HG03469 (cell line): ENCODE data around the gene GKN2.
"Not testable (repeated sequence)": the region's sequence is repeated elsewhere in the genome, so short reads cannot be mapped to it uniquely, and the experiment has no call there.

ENCODE experiments used
- ATAC-seq: cut with Tn5 transposase; IDR thresholded peaks from one replicate; pipeline ENCODE4 v1.9.1; 2021; ENCODE audit warnings: mild to moderate bottlenecking, moderate library complexity, moderate number of reproducible peaks; ENCODE audit not compliant: unreplicated experiment

GKN2 gene

DNA sequence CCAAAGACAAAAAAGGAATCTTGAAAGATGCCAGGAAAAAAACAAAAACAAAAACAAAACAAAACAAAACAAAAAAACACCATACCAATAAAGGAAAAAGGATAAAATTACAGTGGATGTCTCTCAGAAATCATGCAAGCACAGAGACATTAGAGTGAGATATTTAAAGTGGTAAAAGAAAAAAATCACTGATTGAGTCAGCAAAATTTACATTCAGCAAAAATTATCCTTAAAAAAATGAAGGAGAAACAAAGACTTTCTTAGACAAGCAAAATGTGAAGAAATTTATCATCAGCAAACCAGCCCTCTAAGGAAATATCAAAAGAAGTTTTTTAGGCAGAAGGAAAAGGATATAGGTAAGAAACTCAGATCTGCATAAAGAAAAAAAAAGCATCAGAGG is 11.6 kb upstream of the GKN2 start:
- no peak for ATAC-seq

DNA sequence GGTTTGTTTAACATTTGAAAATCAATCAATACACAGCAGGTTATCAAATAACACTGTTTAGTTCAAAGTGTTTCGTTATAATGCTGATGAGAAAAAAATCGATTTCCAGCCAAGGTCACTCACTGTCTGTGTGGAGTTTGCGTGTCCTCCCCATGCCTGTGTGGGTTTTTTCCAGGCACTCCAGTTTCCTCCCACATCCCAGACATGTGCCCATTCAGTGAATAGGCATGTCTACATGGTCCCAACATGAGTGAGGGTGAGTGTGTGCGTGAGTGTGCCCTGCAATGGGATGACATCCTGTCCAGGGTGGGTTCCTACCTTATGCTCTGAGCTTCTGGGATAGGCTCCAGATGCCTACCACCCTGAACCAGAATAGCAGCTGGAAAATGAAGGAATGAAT is 8.7 kb upstream of the GKN2 start:
- no peak for ATAC-seq

DNA sequence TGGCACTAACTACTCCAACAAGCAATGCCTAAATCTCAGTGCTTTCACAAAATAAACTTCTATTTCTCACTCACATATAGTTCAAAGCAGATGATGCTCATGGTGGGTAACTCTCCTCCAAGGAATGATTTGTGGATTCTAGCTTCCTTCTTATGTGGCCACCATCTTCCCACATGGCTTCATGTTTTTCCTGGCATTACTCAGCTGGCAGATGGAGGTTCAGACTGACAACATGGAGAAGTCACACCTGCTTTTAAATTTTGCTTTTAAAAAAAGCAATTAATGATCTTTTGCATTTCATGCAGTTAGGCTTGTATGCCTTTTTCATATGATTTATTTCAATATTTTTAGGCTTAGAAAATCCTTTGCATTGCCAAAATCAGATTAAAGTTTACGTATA is 6.3 kb upstream of the GKN2 start:
- no peak for ATAC-seq

DNA sequence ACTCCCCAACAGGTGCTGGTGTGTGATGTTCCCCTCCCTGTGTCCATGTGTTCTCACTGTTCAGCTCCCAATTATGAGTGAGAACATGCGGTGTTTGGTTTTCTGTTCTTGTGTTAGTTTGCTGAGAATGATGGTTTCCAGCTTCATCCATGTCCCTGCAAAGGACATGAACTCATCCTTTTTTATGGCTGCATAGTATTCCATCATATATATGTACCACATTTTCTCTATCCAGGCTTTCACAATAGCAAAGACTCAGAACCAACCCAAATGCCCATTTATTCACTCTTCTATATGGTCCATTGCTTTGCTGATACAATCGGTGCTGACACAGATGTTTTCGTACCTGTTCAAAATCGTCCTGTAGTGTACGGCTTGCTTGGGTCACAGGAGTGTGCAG is 2.7 kb upstream of the GKN2 start:
- ATAC-seq, result not testable (repeated sequence)

DNA sequence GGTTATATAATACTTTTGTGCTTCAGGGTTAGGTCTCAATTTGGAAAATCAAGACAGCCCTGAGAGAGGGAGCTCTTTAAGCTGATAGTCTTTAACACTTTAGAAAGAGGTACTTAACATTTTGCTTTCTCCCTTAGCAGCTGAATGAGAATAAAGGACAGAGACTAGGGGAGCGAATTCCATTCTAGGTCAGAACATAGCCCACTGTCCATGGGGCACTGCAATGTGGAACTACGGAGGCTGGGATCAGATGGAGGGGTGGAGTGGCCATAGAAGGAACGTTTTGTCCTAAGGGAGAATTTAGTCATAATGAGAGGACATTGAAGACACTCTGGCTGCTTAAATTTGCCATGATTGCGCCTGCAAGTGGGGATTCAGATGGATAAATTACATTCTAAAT is 794 bp downstream of the GKN2 start:
- ATAC-seq, result no peak

DNA sequence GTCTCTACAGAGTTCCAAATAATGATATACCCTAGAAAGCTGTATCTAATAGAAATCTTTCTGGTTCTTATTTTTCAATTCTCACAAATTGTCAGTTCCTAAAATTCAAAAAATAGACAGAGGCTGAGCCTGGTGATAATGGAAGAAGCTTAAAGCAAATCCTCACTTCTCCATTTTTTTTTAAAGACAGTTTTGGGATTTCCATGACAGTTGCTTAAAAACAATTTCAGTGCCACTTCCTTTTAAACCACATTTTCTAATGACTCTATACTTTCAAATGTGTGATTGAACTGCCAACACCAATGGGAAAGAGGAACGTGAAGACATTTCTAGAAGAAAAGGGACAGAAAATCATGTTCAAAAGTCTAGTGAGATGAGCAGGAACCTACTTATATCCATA is 4.0 kb downstream of the GKN2 start:
- ATAC-seq, result no peak

DNA sequence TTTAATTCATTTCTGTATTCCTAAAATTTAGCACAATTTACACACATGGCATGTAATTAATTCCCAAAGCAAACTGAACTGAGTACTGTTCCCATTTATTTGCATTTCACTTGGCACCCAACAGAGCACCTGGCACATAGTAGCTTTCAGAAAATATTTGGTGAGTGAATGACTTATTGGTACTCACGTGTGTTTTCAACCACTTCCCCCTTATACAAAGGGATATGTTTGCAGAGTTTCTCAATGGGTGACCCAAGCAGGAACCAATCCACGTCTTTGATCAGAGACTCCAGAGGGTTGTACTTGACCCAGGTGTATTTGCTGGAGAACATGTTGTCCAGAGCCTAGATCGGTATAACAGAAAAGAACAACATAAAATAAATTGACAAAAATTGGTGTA is 6.6 kb downstream of the GKN2 start:
- no peak for ATAC-seq

DNA sequence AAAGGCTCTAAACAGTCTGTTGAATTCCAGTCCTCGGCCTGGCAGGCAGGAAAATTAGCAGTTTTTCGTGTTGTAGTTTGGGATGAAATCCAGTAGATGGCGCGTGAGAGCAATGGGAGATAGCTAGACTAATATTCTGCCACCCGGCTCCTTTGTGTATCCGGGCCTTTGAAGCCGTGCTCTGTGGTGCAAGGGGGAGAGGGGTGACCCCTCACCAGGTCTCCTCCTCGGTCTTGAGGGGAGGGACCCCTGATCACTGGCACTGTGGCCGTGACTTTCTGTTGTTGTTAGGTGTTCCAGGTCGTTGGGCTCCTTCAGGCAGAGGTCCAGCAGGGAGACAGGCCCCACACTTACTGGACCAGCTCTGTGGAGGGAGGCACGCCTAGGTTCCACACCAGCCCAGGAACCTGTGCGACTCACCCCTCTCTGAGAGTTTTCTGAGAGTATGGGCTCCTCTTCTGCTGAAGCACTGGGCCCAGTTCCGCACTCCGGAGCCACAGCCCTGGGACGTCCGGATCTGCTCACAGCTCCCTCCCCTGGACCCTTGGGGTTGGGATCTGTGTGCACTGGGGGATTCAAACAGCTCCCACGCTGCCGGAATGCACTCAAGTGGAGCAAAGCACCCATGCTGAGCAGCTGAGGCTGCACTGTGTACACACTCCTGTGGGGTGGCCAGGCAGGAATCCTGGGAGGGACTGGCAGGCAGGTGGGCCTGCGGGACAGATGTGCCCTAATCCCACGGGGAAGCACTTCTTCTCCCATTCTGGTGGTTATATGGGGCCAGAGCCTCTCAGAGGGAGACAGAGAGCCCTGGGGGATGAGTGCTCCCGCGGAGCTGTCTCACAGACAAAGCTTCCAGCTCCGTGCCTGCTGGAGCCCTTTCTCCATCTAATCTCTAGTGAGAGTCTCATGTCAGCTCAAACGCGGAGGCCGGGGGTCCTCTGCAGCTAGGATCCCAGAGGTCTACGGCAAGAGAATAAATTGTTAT is 8.8 kb downstream of the GKN2 start:
- no peak for ATAC-seq

DNA sequence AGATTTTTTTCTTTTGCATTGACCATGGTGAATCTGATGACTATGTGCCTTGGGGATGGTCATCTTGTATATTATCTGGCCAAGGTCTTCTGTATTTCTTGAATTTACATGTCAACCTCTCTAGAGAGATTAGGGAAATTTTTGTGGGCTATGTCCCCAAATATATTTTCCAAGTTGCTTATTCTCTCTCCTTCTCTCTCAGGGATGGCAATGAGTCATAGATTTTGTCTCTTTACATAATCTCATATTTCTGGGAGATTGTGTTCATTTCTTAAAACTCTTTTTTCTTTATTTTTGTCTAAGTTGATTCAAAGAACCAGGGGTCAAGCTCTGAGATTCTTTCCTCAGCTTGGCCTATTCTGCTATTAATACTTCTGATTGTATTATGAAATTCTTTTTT is 9.9 kb downstream of the GKN2 start:
- no peak for ATAC-seq

DNA sequence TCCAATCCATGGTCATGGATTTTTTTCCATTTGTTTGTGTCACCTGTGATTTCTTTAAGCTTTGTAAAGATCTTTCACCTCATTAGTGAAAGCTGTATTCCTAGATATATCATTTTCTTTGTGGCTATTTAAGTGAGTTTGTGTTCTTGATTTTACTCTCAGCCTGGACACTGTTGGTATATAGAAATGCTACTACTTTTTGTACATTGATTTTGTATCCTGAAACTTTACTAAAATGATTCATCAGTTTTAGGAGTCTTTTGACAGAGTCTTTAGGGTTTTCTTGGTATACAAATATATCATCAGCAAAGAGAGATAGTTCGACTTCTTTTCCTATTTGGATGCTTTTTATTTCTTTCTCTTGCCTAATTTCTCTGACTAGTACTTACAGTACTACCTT is 12.3 kb downstream of the GKN2 start:
- ATAC-seq, result no peak

DNA sequence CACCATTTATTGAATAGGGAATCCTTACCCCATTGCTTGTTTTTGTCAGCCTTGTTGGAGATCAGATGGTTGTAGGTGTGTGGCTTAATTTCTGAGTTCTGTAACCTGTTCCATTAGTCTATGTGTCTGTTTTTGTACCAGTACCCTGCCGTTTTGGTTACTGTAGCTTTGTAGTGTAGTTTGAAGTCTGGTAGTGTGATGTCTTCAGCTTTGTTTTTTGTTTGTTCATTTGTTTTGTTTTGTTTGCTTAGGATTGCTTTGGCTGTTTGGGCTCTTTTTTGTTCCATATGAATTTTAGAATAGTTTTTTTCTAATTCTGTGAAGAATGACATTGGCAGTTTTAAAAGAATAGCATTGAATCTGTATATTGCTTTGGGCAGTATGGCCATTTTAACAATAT is 12.7 kb downstream of the GKN2 start:
- no peak for ATAC-seq

DNA sequence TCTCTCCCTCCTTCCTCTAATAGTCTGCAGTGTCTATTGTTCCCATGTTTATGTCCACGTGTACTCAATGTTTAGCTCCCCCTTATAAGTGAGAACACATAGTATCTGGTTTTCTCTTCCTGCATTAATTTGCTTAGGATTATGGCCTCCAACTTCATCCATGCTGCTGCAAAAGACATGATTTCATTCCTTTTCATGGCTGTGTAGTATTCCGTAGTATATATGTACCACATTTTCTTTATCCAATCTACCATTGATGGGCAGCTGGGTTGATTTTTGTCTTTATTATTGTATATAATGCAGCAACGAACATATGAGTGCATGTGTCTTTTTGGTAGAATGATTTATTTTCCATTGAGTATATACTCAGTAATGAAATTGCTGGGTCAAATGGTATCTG is 13.8 kb downstream of the GKN2 start:
- ATAC-seq, result no peak

DNA sequence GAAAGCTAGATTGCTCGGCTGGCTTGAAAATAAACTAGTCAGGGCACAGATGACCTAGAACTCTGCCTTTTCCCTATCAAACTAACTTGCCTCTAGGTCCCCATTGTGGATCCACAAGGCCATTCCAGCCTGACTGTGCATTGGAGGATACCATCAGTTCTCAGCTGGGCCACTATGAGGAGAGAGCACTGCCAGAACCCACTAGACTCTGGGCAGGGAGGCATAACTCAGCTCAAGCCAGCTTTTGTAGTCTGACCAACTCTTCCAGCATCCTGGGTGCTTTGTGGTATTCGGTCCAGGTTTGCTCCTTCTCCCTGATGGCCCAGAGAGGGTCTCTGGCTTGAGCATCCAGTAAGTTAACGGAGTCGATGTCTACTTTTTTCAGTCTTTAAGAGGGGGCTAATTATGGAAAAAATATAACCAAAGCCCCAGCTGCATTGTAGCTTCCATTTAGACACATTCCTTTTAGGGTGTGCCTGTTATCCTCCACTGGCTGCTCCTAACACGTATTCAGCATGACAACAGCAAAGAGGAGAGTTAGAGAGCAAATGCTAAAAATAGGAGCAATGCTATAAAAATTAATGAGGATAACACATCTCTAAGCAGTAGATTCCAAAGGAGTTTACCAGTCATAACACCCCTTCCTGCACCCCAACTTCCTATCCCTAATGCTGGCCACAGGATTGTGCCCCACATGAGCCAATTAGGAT is 15.2 kb downstream of the GKN2 start:
- ATAC-seq, result no peak

DNA sequence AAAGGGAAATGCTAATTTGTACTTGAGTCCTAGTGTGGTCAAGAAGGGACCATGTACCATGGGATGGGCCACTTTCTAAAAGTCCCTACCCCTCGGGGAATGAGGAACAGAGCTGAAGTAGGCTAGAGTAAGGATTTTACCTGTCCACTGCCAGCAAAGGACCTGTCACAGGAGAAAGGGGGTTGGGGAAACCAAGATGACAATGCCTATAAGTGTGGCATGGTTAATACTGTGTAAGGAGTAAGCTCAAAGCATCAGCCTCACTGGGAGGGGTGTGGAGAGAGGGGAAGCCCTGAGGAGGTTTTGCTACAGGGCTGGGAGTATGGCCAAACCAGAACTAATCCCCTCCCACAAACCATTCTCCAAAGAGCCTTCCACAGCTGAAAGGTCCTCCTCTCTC is 15.8 kb downstream of the GKN2 start:
- no peak for ATAC-seq

DNA sequence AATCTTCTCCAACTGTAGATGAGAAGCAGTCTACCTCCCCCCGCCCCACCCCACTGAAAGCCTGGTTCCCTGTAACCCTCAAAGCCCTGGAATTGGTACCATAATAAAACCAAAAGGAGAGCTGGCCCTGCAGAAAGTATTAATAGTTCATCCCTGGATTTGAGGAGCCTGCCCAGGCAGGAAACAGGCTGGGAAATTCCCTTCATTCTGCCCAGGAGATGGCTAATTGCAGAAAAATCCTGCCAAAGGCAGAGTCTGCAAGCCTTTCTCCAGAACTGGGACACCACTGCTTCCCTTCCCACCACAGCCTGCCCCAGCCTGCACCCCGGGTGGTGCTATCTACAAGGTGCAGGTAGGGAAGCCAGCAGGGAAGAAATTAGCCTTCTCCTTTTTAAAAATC is 16.3 kb downstream of the GKN2 start:
- ATAC-seq, result no peak

DNA sequence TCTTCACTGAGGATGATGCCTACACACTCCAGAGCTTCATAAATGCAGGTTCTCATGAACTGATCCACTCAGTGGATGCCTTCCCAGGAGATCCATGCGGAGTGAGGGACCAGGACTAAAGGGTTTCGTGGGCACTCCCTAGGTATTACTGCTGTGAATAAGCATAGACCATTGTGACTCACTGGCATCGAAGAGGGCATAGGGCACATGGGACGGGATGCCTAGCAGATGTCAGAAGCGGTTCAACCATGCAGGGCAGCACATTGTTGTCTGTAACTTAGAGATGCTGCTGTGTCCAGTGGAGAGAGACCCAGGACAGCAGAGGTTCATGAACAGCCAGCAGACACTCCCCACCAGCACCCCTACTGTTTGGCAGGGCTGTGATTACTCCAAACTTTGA is 17.2 kb downstream of the GKN2 start:
- no peak for ATAC-seq

DNA sequence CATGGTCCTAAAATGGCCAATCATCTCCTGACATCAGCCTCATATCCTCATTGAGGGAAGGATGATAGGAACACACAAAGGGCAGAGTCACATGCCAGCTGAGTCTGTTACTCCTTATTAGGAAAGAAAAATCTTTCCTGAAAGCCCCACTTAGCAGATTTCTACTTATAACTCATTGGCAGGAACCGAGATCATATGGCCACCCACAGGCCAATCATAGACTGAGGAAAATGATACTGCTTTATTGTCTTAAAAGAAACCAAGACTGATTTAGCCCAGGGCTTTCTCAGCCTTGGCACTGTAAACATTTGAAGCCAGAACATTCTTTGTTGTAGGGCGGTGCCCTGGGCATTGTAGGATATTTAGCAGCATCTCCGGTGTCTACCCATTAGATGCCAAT is 18.7 kb downstream of the GKN2 start:
- ATAC-seq, result no peak

DNA sequence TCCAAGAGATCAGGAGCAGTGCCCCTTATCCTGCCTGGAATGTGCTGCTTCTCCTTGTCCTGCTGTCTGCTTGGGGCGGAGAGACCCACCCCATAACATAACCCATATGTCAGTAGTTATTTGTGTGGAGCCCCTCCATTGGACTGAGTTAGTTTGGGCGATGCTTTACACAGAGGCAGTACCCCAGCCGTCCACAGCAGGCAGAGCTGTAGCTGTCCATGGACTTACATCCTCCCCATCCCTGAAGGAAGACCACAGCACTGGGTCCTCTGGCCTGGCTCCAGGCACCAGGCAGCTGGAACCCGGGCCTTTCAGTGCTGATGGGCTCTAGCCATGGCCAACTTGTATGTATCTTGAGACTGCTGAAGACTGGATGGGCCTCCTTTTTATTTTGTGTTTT is 20.3 kb downstream of the GKN2 start:
- no peak for ATAC-seq

DNA sequence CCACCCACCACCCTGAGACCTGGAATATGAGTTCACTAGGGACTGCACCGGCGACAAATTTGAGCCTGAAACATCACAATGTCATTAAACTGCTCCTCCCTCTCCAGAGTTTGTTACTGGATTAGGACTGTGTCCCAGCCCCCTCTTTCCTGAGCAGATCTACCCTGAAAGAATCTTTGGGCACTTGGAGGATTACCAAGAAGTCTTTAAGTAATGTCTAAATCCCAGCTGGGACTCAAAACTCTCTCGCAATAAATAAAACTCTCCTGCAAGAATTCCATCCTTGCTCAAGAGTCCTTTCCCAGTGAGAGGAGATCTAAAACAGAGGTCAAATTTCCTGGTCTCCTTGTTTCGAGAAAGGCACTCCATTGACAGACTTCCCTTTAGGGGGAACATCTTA is 20.9 kb downstream of the GKN2 start:
- no peak for ATAC-seq

DNA sequence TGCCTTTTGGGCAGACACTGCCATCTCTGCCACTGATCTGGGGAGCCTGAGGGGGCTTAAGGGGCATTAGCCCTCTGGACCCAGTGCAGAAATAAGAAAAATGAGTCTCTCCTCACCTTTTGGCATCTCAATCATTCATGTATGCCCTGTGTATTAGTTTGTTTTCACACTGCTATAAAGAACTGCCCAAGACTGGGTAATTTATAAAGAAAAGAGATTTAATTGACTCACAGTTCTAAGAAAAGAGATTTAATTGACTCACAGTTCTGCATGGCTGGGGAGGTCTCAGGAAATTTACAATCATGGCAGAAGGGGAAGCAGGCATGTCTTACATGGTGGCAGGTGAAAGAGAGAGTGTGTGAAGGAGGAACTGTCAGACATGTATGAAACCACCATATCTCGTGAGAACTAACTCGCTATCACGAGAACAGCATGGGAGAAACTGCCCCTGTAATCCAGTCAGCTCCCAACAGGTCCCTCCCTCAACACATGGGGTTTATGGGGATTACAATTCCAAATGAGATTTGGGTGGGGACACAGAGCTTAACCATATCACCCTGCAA is 21.5 kb downstream of the GKN2 start:
- no peak for ATAC-seq

DNA sequence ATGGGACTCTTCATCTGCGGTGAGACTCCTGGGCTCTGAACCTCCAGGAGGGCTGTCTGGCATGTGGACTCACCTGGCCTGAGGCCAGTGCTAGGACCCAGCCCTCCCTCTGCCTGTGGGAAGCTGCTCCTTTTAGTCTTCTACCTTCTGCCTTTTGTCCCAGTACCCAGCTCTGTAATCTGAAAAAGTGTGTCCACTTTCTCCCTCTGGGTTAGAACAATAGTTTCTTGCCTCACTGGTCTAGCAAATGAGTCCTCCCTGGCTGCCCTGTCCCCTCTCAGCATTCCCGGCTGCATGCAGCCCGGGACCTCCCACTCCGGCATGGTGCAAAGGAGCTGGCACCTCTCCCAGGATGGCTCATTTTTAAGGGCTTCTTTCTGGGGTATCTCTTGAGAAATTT is 25.9 kb downstream of the GKN2 start:
- no peak for ATAC-seq

DNA sequence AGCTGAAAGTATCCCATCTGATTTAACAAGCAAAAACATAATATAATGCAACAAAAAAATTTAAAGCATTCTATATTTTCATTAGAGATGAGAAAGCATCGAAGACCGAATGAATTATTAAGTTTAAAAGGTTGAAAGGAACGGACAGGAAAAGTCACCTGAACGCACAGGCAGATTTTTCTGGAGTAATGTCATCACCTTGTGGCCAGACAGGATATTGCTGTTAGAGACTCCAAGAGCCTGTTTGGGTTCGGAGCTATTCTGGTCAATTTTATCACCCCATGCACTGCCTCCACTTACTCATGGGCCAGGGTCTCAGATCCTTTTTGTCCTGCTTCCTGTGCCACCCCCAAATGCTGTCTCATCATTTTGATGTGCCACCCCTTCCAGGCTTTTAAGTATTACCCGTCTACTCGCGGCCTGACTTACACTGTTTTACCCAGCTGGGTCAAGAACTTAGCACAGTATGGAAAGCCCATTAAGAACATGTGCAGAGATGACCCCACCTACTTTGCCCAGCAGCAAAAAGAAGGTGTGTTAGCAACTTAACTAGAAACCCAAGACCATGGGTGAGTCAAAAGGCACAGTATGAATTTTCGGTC is 27.3 kb downstream of the GKN2 start:
- no peak for ATAC-seq
